DLD1 (cell line): Measurements from ENCODE around the gene PDPR.
"Not testable (repeated sequence)": the region's sequence is repeated elsewhere in the genome, so short reads cannot be mapped to it uniquely, and the experiment has no call there.

Experiments used
- in situ Hi-C: cut with HindIII; loops from 2 replicates; pipeline ENCODE4 v1.10.0; 2017; ENCODE audit warnings: low sequenced_read_pairs

PDPR gene

GRCh38 chr16:70113982-70114826 lies at the start of gene PDPR:
TSS of gene PDPR (plus strand) at chr16:70114332. CDS start at chr16:70120493, 6,161 bp downstream.
- in situ Hi-C loops: not testable (repeated sequence)

- in situ Hi-C loops: not testable (repeated sequence)
These were observed 49.2 kb upstream of the PDPR start for GRCh38 chr16:70064841-70065370.

- in situ Hi-C loops: not testable (repeated sequence)
These were observed 48.8 kb upstream of the PDPR start for GRCh38 chr16:70065376-70065745.

- in situ Hi-C loops: not testable (repeated sequence)
These were observed 48.1 kb upstream of the PDPR start for GRCh38 chr16:70065746-70066658.

- in situ Hi-C loops: not testable (repeated sequence)
These were observed 47.4 kb upstream of the PDPR start for GRCh38 chr16:70066751-70067150.

GRCh38 chr16:70079081-70079480 lies 35.1 kb upstream of the PDPR start:
- in situ Hi-C loops: not testable (repeated sequence)

GRCh38 chr16:70081219-70081618 lies 32.9 kb upstream of the PDPR start:
- in situ Hi-C loops: not testable (repeated sequence)

- in situ Hi-C loops: not testable (repeated sequence)
These were observed 30.2 kb upstream of the PDPR start for GRCh38 chr16:70083931-70084330.

GRCh38 chr16:70088160-70088559 lies 26.0 kb upstream of the PDPR start:
- in situ Hi-C loops: not testable (repeated sequence)

- in situ Hi-C loops: not testable (repeated sequence)
These were observed 25.3 kb upstream of the PDPR start for GRCh38 chr16:70088877-70089276.

GRCh38 chr16:70089289-70089688 lies 24.8 kb upstream of the PDPR start:
- in situ Hi-C loops: not testable (repeated sequence)

GRCh38 chr16:70091104-70091503 lies 23.0 kb upstream of the PDPR start:
- in situ Hi-C loops: not testable (repeated sequence)

GRCh38 chr16:70094096-70094495 lies 20.0 kb upstream of the PDPR start:
- in situ Hi-C loops: not testable (repeated sequence)

- in situ Hi-C loops: not testable (repeated sequence)
These were observed 4.4 kb upstream of the PDPR start for GRCh38 chr16:70109583-70110279.

GRCh38 chr16:70112162-70112561 lies 2.0 kb upstream of the PDPR start:
- in situ Hi-C loops: not testable (repeated sequence)

GRCh38 chr16:70113599-70113981 lies 542 bp upstream of the PDPR start:
- in situ Hi-C loops: not testable (repeated sequence)

GRCh38 chr16:70118354-70118753 lies 4.2 kb downstream of the PDPR start:
- in situ Hi-C loops: not testable (repeated sequence)

- in situ Hi-C loops: not testable (repeated sequence)
These were observed 4.6 kb downstream of the PDPR start for GRCh38 chr16:70118776-70119175.

GRCh38 chr16:70120398-70120797 lies 6.3 kb downstream of the PDPR start:
- in situ Hi-C loops: not testable (repeated sequence)

- in situ Hi-C loops: not testable (repeated sequence)
These were observed 9.7 kb downstream of the PDPR start for GRCh38 chr16:70123822-70124221.

GRCh38 chr16:70126226-70126625 lies 12.1 kb downstream of the PDPR start:
- in situ Hi-C loops: not testable (repeated sequence)
